ENCODE measurements around the gene RGL1. TPM values are rescaled to one million over a fixed set of nuclear protein-coding genes. Genes with fewer than 3 reads are reported as not detected.

RGL1 gene
- total RNA-seq, 2 donors from 2014 or later = 9.9 to 16.2 TPM

- WGBS, 2 donors = 87 to 88% methylated on average over 6 of the region's 6 CpGs
- Histone ChIP-seq H3K4me1 (no peaks in the 10 kb centered on the region), H3K27me3 (no peaks in the 10 kb centered on the region), H3K9me3 (no peaks in the 10 kb centered on the region), H3K36me3 (replicated peaks in 1 of 2; ENCODE audit: insufficient read depth in 1 of 2, low read depth in 2 of 2) (no peaks in the 10 kb centered on the region), H3K4me3 (no peak overlapping the region), H3K27ac (no peak overlapping the region)
- no peak for ATAC-seq
- DNase-seq = no peak
- intact Hi-C loops (cut with DNase I) = no loop called here
- TF ChIP-seq CTCF (IDR thresholded peaks at IDR 0.05) (no peak), POLR2A (IDR thresholded peaks at IDR 0.05) (no peak)
These were observed 100.7 kb downstream of the RGL1 start for GRCh38 chr1:183905508-183906113.

GRCh38 chr1:183907070-183907469 lies 102.2 kb downstream of the RGL1 start:
- no peaks in the 10 kb centered on the region for H3K36me3 ChIP-seq (replicated peaks in 1 of 2; ENCODE audit: insufficient read depth in 1 of 2, low read depth in 2 of 2)
- no peak for ATAC-seq
- WGBS, 2 donors = 80 to 81% methylated on average over 4 of the region's 4 CpGs
- DNase-seq = no peak
- no peak overlapping the region for H3K4me3 ChIP-seq
- H3K9me3 ChIP-seq = no peaks in the 10 kb centered on the region
- TF ChIP-seq CTCF (IDR thresholded peaks at IDR 0.05) (no peak), POLR2A (IDR thresholded peaks at IDR 0.05) (no peak)
- no peaks in the 10 kb centered on the region for H3K4me1 ChIP-seq
- H3K27me3 ChIP-seq = no peaks in the 10 kb centered on the region
- intact Hi-C loops (cut with DNase I) = no loop called here
- no peak overlapping the region for H3K27ac ChIP-seq

GRCh38 chr1:183908079-183908478 lies 103.2 kb downstream of the RGL1 start:
- H3K27ac ChIP-seq = no peak overlapping the region
- 84 to 85% methylated on average over 4 of the region's 4 CpGs for WGBS, 2 donors

DNA sequence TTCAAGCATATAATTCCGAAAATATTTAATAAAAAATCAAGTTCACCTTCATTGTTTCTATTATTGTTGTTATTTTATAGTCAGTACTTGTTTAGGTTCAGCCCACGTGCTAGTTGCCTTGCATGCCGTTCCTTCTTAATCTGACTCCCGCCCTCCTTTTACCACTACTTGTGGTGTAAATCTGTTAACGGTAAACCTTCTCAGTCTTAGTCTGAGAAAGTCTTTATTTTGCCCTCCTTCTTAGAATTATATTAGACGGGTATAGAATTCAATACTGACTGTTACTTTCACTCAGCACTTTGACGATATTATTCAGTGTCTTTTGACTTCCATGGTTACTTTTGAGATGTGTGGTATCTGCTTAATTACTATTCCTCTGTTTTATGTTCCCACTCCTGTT lies 104.8 kb downstream of the RGL1 start:
- no peaks in the 10 kb centered on the region for H3K9me3 ChIP-seq
- DNase-seq (no peak), ATAC-seq (no peak)
- intact Hi-C loops (cut with DNase I) = no loop called here
- H3K27me3 ChIP-seq = no peaks in the 10 kb centered on the region
- 79 to 88% methylated on average over 7 of the region's 7 CpGs for WGBS, 2 donors
- no peak overlapping the region for H3K27ac ChIP-seq
- H3K4me3 ChIP-seq = no peak overlapping the region
- H3K36me3 ChIP-seq (replicated peaks in 1 of 2; ENCODE audit: insufficient read depth in 1 of 2, low read depth in 2 of 2) = peaks cover 0 to 1% of the 10 kb centered on the region in 2 donors
- H3K4me1 ChIP-seq = no peaks in the 10 kb centered on the region
- TF ChIP-seq CTCF (IDR thresholded peaks at IDR 0.05) (no peak), POLR2A (IDR thresholded peaks at IDR 0.05) (no peak)

More at GRCh38 chr1:183908079-183908478, 103.2 kb downstream of the RGL1 start:
- no peaks in the 10 kb centered on the region for H3K4me1 ChIP-seq
- H3K27me3 ChIP-seq = no peaks in the 10 kb centered on the region
- no peak overlapping the region for H3K4me3 ChIP-seq
- H3K36me3 ChIP-seq (replicated peaks in 1 of 2; ENCODE audit: insufficient read depth in 1 of 2, low read depth in 2 of 2) = peaks cover 0 to 1% of the 10 kb centered on the region in 2 donors
- no peaks in the 10 kb centered on the region for H3K9me3 ChIP-seq
- DNase-seq = no peak
- no peak for TF ChIP-seq CTCF (IDR thresholded peaks at IDR 0.05)
- no peak for TF ChIP-seq POLR2A (IDR thresholded peaks at IDR 0.05)
- intact Hi-C loops (cut with DNase I) = no loop called here
- ATAC-seq = no peak

DNA sequence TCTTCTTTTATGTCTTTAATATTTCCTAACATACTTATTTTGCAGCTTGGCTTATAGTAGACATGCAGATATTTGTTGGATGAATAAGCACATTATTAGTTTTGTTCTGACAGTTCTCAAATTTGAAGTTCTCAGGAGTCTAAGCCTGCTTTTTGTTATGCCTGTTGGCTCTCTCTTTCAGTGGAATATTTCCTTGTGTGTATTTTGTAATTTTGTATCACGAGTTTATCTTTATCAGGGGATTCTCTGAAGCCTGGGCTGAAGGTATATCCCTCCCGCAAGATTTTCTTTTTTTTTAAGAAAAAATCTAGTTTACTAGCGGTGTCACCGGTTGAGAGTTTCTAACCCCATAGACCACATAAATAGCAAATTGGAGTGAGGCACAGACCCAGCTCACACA lies 105.9 kb downstream of the RGL1 start:
- peaks cover 0 to 1% of the 10 kb centered on the region in 2 donors for H3K36me3 ChIP-seq (replicated peaks in 1 of 2; ENCODE audit: insufficient read depth in 1 of 2, low read depth in 2 of 2)
- TF ChIP-seq POLR2A (IDR thresholded peaks at IDR 0.05) (no peak), CTCF (IDR thresholded peaks at IDR 0.05) (no peak)
- intact Hi-C loops (cut with DNase I) = no loop called here
- no peak for ATAC-seq
- no peaks in the 10 kb centered on the region for H3K9me3 ChIP-seq
- 66 to 74% methylated on average over 4 of the region's 4 CpGs for WGBS, 2 donors
- H3K27ac ChIP-seq = peak overlapping the region in 1 of 4 donors; percentile 19
- DNase-seq = no peak
- H3K27me3 ChIP-seq = no peaks in the 10 kb centered on the region
- H3K4me3 ChIP-seq = no peak overlapping the region
- peaks cover 4% of the 10 kb centered on the region for H3K4me1 ChIP-seq
